HPDE6-E6E7 (cell line): ENCODE measurements around the gene SFT2D3.

Experiments
- DNase-seq: peaks from one replicate; pipeline ENCODE4 v3.0.0; 2011; ENCODE audit warnings: missing footprints; ENCODE audit errors: extremely low spot score

The SFT2D3 gene

GRCh38 chr2:127664065-127664894 is 37.0 kb upstream of the SFT2D3 start:
- no peak for DNase-seq

DNA sequence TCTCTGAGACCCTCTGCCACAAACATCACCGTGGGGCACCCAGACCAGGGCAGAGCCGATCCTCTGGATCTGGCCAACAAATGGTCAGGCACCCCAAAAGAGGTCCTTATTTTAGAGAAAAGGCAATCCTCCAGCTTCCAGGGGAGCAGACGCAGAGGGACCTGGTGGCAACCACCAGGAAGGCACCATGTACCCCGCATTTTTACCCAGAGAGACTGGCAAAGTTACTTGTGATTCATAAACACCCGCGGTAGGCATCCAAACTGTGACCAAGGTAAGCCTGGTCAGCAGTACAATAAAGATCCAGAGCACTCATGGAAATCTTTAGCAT is 36.4 kb upstream of the SFT2D3 start:
- DNase-seq: no peak

DNA sequence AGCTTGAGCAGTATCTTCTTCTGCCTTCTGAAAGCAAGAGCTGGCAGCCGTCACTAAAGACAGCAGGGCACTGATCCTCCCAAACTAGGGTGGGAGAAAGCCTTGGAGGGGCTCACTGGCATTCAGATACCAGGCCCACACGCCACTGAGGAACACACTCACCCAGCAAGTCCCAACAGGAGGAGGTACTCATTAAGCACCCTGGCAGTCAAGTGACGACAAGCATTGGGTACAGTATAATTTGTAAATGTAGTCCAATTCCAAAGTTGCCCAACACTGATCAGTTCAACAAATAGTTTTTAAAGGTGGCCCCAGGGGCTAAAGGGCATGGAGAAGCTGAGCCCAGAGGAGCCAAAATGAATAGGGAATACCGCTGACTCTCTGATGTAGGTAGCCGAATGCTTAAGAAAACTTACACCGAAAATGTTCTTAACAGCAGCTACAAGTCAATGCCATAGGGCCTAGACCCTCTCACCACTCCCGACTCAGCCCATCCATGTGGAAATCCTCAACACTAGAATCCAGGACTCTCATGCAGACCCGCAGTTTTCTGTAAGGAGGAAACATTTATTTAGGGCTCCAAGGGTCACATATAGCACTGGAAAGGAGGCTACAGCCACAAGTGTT is 35.9 kb upstream of the SFT2D3 start:
- no peak for DNase-seq

DNA sequence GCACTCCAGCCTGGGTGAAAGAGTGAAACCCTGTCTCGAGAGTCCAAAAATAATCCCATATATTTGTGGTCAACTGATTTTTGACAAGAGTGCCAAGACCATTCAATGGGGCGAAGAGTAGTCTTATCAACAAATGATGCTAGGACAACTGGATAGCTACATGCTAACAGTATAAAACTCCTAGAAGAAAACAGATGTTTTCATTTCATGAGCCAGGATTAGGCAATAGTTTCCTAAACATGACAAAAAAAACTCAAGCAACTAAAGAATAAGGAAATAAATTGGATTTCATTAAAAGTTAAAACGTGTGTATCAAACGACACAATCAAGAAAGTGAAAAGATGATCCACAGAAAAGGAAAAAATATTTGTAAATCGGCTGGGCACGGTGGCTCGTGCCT is 32.2 kb upstream of the SFT2D3 start:
- no peak for DNase-seq

DNA sequence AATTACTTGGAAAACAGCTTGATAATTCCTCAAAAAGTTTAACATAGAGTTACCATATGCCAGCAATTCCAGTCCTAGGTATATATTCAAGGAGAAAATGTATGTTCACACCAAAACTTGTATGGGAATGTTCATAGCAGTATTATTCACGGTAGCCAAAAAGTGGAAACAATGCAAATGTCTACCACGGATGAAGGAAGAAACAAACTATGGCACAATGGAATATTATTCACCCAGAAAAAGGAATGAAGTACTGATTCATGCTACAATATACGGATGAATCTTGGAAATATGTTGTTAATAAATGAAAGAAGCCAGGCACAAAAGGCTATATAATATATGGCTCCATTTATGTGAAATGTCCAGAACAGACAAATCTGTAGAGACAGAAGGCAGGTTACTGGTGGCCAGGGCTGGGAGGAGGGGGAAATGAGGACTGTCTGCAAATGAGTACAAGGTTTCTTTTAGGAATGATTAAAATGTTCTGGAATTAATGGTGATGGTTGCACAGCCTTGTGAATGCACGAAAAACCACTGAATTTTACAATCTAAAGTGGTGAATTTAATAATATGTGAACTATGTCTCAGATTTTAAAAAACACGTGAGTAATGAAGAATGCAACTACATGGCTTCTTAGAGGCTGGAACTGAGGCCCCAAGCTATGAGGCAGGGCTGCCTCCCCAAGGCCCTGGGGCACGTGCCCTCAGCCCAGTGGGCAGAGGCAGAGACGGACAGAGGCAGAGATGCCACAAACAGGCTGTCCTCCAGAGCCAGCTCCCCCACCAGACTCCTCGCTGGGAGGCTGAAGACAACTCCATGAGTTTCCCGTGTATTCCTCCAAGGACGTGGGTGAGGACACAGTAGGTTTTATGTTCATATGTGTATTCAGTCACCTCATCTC is 31.0 kb upstream of the SFT2D3 start:
- DNase-seq: no peak

DNA sequence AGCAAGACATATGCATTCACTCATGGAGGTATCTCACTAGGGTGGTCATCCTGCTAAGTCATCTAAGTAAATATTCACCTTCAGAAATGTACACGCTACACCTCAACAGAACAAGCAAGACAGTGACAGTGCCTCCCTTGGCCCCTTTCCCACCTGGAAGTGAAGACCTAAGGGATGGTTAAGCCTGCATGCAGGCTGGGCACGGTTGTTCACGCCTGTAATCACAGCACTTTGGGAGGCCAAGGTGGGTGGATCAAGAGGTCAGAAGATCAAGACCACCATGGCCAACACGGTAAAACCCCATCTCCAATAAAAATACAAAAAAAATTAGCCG is 30.4 kb upstream of the SFT2D3 start:
- DNase-seq: no peak

DNA sequence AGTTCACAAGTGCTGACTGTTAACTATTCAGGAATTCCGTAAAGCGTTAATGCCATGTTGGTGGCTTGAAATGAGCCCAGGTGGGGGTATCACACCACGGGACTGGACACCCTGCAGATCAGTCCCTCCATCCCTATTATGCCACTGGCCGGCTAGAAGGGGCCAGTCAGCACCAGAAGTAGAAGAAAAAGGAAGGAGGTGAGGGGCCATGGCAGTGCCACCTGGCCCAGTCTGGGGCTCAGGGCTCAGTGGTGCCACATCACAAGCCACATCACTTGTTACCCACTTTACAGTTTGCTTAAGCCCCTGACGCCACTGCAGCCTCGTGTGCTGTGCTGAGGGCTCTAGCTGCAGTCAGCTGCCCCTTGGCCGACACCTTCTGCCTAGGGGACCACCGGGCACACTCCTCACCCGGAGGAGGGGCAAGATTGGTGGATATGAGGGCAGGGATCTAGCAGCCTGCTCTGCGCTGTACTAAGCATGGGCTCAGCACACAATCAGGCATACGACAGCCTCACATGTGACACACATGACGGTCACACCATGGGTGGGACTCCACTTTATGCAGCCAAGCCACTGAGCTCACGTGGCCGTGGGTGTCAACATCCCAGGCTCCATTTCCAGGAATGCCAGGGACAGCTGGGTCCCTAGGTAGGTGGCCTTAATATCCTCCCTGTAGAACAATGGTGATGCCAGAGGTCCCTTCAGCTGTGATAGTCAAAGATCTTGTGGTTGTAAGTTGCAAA is 29.6 kb upstream of the SFT2D3 start:
- DNase-seq: no peak

DNA sequence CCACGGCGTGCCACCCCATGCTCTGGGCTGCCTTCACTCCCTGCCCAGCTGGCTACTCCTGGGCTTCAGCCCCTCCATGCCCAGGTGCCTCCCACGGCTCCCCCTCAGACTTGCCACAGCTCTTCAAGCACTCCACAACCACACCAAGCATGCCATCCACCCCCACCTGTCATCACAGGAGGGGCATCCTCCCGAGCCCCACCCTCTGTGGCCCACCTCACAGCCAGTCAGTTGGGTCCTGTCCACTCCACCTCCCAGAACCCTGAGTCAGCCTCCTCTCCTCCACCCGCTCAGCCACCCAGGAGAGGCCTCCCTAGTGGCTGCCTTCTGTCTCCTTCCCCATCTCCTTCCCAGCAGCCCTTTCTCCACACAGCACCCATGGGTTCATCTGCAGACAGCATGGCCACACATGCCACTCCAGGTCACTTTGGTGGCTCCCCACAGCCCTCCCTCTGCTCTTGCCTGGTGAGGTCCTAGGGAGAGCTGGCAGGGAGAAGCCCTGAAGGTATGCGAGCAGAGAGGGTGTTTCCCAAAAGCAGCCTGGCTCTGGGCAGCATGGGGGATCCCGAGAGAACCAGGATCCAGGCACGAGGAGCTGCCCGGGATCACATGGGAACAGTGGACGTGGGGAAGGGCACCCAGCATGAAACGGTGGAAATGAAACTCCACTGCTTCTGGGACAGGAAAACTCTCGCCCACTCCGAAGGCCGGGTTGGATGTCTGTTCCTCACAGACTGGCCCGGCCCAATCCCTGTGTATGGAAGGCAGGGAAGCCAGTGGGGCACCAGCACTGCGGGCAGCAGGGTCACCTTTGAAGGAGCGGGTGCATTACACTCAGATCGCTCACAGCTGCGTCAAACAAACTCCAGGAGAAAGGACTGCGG is 28.7 kb upstream of the SFT2D3 start:
- DNase-seq: no peak

DNA sequence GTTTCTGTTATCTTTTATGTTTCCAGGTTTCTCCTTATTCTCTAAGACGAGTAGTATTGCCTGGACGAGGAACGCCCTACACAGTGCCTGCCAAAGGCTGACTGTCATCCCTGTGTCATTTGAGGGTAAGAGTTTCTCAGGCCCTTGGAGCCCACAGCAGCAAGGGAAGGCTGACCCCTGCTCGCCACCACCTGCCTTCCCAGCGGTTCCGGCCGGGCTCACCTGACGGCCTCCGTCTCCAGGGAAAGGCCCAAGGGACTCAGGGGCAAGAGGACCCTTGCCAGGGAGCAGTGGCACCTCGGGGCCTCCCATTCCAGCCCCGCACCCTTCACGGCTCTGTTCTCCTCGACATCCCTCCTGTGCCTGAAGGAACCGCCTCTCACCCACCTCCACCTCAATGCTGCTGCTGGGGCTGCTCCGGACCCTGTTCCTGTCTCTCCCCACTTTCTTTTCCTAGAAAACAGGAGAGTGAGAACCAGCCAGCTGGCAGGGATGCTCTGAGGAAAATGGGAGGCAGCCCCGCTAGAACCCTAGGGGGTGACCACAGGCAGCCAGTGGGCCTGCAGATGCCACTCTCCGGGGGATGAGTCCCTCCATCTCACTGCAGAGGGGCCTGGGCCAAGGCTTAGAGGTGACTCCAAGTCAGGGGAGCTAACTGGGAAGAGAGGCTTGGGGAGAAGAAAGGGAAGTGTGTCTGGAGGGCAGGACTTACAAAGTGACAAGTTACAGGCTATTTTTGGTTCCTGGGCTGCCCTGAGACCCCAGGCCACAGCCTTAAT is 27.8 kb upstream of the SFT2D3 start:
- no peak for DNase-seq

DNA sequence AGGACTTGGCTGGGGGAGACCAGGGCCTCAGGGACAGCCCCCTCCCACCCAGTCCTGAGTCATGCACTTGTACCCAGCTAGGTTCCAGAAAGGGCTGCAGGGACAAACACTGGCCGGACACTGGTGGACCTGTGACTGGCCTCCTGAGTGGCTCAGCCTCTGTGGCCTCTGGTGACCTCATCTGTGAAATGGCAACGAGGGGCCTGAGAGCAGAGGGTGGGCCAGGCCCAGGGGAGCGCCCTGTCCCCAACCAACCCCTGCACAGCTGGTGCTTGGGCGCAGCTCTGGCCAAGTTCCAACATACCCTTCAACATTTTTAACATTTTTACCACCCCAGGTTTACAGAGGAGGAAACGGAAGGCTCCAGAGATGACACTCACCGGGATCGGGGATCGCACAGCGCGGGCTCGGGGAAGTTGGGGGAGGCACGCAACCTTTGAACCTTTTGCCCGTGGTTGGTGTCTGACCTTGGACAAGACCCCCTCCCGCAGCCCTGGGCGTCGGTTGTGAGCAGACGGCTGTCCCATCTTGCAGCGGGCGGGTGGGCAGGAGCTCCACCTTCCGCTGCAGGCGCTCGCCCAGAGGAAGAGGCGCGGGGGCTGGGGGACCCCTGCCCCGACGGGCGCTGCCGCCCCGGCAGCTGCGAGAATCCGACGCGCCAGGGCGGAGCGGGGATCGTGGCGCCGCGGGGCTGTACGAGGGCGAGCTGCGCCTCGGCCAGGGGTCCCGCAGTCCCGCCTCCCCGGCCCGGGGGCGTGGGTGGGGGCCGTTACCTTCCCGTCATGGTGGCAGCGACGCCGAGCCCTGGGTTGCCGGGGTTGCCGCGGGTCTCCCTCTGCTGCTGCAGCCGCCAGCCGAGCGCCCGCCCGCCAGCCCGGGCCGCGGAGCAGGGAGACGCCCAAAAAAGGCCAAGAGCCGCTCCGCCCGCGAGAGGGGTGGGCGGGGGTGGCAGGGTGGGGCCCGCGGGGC is 26.8 kb upstream of the SFT2D3 start:
- no peak for DNase-seq

DNA sequence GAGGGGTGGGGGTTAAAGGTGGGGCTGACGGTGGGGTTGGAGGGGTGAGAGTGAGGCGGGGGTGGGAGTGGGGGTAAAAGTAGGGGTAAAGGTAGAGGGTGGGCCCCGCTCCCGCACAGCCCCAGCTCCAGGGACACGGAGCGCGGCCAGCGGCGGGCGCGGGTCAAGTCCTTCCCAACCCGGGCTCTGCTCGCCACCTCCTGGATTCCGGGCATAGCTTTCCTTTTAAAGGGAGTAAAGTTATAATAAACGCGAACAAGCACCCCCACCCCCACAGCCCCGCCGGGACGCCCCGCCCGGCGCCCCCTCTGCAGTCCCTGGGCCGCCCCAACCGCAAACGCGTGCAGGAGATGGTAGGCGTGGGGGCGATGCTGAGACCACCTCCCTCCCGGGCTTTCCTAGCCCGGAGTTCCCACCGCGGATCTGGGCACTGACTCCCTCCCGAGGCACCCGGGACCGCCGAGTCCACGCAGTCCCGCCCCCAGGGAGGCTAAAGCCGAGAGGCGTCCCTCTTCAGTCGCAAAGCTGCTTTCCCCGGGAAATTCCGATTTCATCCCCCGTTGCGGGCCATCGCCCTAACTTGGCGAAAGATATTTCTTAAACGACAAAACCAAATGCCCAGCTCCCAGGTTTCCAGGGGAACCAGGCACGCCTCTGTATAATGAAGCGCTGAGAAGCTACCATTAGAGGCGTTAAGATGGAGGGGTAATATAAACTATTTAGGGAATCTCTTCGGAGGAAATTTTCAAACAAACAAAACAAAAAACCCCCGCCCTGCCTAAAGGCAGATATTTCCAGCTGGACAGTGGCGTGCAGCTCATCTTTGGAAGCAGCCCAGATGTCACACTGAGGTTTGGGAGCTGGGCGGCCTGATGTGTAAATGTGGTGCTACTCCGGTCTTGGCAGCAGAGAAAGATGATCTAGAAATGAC is 25.7 kb upstream of the SFT2D3 start, which contains the start of gene LIMS2:
Gene LIMS2, minus strand, starts transcription at position 200 of the 931 bp plus-strand sequence. CDS start 506 bp downstream, outside the sequence.
- no peak for DNase-seq

DNA sequence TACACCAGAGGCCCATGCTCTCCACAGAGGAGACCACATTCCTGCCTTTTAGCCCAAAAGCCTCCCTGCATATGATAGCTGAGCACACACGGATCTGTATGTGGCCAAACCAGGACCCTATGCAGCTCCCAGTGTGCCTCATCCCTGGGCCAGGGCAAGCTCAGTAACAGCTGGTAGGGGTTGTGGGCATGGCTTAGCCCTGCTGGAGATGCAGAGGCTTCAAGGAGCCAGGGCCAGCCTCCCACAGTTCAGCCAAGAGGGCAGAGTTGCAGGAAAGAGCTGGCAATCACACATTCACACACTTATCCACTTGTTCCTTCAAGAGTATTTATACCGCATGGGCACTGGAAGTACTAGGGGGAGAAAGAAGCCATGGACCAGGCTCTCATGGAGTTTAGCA is 24.4 kb upstream of the SFT2D3 start:
- no peak for DNase-seq

- no peak for DNase-seq
These were observed 22.8 kb upstream of the SFT2D3 start for GRCh38 chr2:127678531-127678930.

DNA sequence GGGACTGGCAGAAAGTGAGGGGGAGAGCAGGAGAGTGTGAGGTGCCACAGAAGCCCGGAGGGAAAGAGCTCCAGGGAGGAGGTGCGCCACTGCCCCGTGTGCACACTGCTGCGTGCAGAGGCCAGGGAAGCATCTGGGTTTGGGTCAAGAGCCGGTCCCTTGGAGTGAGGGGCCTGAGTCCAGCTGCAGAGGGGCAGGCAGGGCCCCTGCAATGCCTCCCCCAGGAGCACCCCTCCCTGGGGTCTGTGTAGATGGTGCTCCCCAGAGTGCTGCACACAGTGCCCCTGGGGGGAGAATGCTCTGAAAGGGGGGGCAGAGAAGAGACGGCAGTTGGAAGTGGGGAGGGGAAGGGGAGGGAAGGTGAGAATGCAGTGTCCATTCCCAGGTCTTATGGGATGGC is 22.3 kb upstream of the SFT2D3 start:
- DNase-seq: no peak

- no peak for DNase-seq
These were observed 21.5 kb upstream of the SFT2D3 start for GRCh38 chr2:127679680-127680361.

GRCh38 chr2:127680706-127681287 is 20.5 kb upstream of the SFT2D3 start:
- DNase-seq: no peak

GRCh38 chr2:127681288-127681804 is 20.0 kb upstream of the SFT2D3 start:
- DNase-seq: no peak
